HL-60 (cell line): ENCODE data around the gene ZMIZ1.

Source experiments
- DNase-seq, 2 experiments: peaks; one replicate each; pipeline ENCODE4 v3.0.0-alpha.2; 2010 to 2020; ENCODE audit warnings: low read depth in 1 of 2, low spot score in 1 of 2
- H3K27ac ChIP-seq: fragments of 250-450 bp; sonication (Bioruptor Pico); replicated peaks from 2 replicates; pipeline ENCODE4 v1.5.1; 2020; ENCODE audit warnings: mild to moderate bottlenecking, moderate library complexity
- H3K27me3 ChIP-seq: fragments of 250-450 bp; sonication (Bioruptor Pico); 2 replicates; pipeline ENCODE4 v1.5.1; 2021; ENCODE audit warnings: mild to moderate bottlenecking, moderate library complexity; ENCODE audit not compliant: insufficient read depth, poor library complexity, severe bottlenecking
- H3K4me3 ChIP-seq: replicated peaks from 2 replicates; pipeline ENCODE4 v1.5.1; 2011; ENCODE audit warnings: mild to moderate bottlenecking, control low read depth, low read length; ENCODE audit not compliant: insufficient read depth
- CTCF ChIP-seq: IDR thresholded peaks from one replicate; pipeline ENCODE4 v1.5.1; 2011; ENCODE audit warnings: low read length, control low read depth, inconsistent platforms; ENCODE audit not compliant: insufficient read depth
- GABPA ChIP-seq: IDR thresholded peaks from 2 replicates; pipeline ENCODE4 v1.6.1; 2012; ENCODE audit warnings: low read depth
- POLR2AphosphoS5 ChIP-seq: IDR thresholded peaks from 2 replicates; pipeline ENCODE4 v1.6.1; 2012; ENCODE audit warnings: low read depth
- SPI1 ChIP-seq: IDR thresholded peaks from 2 replicates; pipeline ENCODE4 v1.6.1; 2012; ENCODE audit warnings: low read depth, mild to moderate bottlenecking, borderline replicate concordance
- TF ChIP-seq, protein P1 (sequence below): IDR thresholded peaks from 2 replicates; pipeline ENCODE4 v1.6.1; 2012; ENCODE audit warnings: low read depth; ENCODE audit not compliant: insufficient replicate concordance

ZMIZ1 gene

GRCh38 chr10:79181227-79181626 is 112.5 kb downstream of the ZMIZ1 start:
- Histone ChIP-seq H3K4me3 (no peak overlapping the region), H3K27ac (no peak overlapping the region), H3K27me3 (no peaks in the 10 kb centered on the region)
- DNase-seq: no peak
- TF ChIP-seq CTCF: no peak
- TF ChIP-seq GABPA: no peak
- TF ChIP-seq, protein P1, sequence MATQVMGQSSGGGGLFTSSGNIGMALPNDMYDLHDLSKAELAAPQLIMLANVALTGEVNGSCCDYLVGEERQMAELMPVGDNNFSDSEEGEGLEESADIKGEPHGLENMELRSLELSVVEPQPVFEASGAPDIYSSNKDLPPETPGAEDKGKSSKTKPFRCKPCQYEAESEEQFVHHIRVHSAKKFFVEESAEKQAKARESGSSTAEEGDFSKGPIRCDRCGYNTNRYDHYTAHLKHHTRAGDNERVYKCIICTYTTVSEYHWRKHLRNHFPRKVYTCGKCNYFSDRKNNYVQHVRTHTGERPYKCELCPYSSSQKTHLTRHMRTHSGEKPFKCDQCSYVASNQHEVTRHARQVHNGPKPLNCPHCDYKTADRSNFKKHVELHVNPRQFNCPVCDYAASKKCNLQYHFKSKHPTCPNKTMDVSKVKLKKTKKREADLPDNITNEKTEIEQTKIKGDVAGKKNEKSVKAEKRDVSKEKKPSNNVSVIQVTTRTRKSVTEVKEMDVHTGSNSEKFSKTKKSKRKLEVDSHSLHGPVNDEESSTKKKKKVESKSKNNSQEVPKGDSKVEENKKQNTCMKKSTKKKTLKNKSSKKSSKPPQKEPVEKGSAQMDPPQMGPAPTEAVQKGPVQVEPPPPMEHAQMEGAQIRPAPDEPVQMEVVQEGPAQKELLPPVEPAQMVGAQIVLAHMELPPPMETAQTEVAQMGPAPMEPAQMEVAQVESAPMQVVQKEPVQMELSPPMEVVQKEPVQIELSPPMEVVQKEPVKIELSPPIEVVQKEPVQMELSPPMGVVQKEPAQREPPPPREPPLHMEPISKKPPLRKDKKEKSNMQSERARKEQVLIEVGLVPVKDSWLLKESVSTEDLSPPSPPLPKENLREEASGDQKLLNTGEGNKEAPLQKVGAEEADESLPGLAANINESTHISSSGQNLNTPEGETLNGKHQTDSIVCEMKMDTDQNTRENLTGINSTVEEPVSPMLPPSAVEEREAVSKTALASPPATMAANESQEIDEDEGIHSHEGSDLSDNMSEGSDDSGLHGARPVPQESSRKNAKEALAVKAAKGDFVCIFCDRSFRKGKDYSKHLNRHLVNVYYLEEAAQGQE: no peak
- TF ChIP-seq SPI1: no peak
- 0 out of 2 replicates have a peak, but pooled peaks have one; percentile 4 for TF ChIP-seq POLR2AphosphoS5

- H3K27ac ChIP-seq: no peak overlapping the region
- DNase-seq: no peak
- H3K4me3 ChIP-seq: no peak overlapping the region
- TF ChIP-seq GABPA (no peak), CTCF (no peak), POLR2AphosphoS5 (no peak), SPI1 (no peak)
- TF ChIP-seq, protein P1: no peak
- no peaks in the 10 kb centered on the region for H3K27me3 ChIP-seq
Measured at GRCh38 chr10:79181698-79182521, 113.1 kb downstream of the ZMIZ1 start.

DNA sequence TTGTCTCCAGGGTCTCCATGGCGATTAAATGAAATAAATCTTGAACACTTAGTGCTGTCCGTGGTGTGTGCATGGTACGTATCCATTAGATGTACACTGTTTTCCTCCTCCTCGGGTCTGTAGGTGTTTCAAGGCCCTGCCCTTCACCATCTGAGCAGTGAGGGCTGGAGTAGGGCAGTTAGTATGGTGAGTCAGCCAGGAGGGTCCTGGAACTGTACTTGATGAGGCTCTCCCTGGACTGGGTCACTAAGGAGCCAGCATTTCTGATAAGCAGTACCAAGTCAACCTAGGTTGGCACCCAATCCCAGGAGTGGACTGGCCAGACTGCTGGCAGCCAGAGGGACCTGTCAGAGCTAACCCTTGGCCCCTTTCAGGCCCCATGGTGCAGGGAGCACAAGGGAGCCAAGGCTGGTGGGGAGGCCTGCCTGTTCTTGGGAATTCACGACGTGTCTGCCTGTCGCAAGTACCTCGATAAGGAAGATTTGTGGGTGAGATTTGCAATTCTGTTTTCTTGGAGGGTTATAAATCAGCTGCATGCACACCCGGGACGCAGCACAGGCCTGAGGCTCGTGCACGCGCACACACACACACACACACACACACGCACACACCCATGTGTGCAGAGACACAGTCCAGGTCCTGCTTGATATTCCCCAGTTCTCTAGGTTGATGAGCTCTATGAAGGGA is 114.2 kb downstream of the ZMIZ1 start:
- no peaks in the 10 kb centered on the region for H3K27me3 ChIP-seq
- no peak overlapping the region for H3K27ac ChIP-seq
- H3K4me3 ChIP-seq: no peak overlapping the region
- DNase-seq: no peak
- TF ChIP-seq POLR2AphosphoS5: no peak
- TF ChIP-seq SPI1: no peak
- TF ChIP-seq, protein P1: no peak
- TF ChIP-seq CTCF: no peak
- TF ChIP-seq GABPA: no peak
